HepG2 (cell line): ENCODE data around the gene ZMYND8. TPM values are rescaled to one million over a fixed set of nuclear protein-coding genes. Genes with fewer than 3 reads are reported as not detected.

Experiments
- CREB3 ChIP-seq: sonication (generic); formaldehyde crosslinking; IDR thresholded peaks from 2 replicates; pipeline ENCODE4 v1.5.0; 2020; ENCODE audit warnings: missing genetic modification reagents
- FLYWCH1 ChIP-seq: sonication (generic); formaldehyde crosslinking; IDR thresholded peaks from 2 replicates; pipeline ENCODE4 v1.8.1; 2023; ENCODE audit warnings: mild to moderate bottlenecking, missing genetic modification reagents
- FOXC1 ChIP-seq: sonication (generic); formaldehyde crosslinking; IDR thresholded peaks from 2 replicates; pipeline ENCODE4 v1.8.0; 2022; ENCODE audit warnings: mild to moderate bottlenecking, missing genetic modification reagents, borderline replicate concordance
- IKZF4 ChIP-seq: sonication (generic); formaldehyde crosslinking; IDR thresholded peaks from 2 replicates; pipeline ENCODE4 v1.5.1; 2020; ENCODE audit warnings: borderline replicate concordance, mild to moderate bottlenecking, low read depth, missing genetic modification reagents; ENCODE audit errors: not compliant biosample characterization
- IRF1 ChIP-seq: sonication (generic); formaldehyde crosslinking; IDR thresholded peaks from 2 replicates; pipeline ENCODE4 v1.4.0; 2020; ENCODE audit warnings: low read depth, mild to moderate bottlenecking, missing genetic modification reagents
- KAT7 ChIP-seq: IDR thresholded peaks from 2 replicates; pipeline ENCODE4 v1.6.1; 2018; ENCODE audit warnings: borderline replicate concordance, missing compliant biosample characterization
- KLF16 ChIP-seq, 2 experiments: sonication (generic) in 1 of 2; formaldehyde crosslinking in 1 of 2; IDR thresholded peaks; 2 replicates each; pipeline versions ENCODE4 v1.6.1 to v1.8.0; 2016 to 2023; ENCODE audit warnings: missing genetic modification reagents in 2 of 2, missing compliant biosample characterization in 1 of 2
- KMT2B ChIP-seq: IDR thresholded peaks from 2 replicates; pipeline ENCODE4 v1.6.1; 2016; ENCODE audit warnings: missing genetic modification reagents, missing compliant biosample characterization
- MBD4 ChIP-seq: IDR thresholded peaks from 2 replicates; pipeline ENCODE4 v1.6.1; 2012; ENCODE audit warnings: low read length, inconsistent platforms, borderline replicate concordance
- MZF1 ChIP-seq: sonication (generic); formaldehyde crosslinking; IDR thresholded peaks from 2 replicates; pipeline ENCODE4 v1.8.1; 2023; ENCODE audit warnings: mild to moderate bottlenecking, missing genetic modification reagents, borderline replicate concordance
- NCOA1 ChIP-seq: sonication (generic); formaldehyde crosslinking; IDR thresholded peaks from 2 replicates; pipeline ENCODE4 v1.9.0; 2021; ENCODE audit warnings: missing genetic modification reagents
- NR2F2 ChIP-seq: IDR thresholded peaks from 2 replicates; pipeline ENCODE4 v1.6.1; 2012; ENCODE audit warnings: low read depth, inconsistent platforms, borderline replicate concordance
- RORA ChIP-seq: sonication (generic); formaldehyde crosslinking; IDR thresholded peaks from 2 replicates; pipeline ENCODE4 v1.5.0; 2020; ENCODE audit warnings: mild to moderate bottlenecking, missing genetic modification reagents, moderate library complexity
- SCMH1 ChIP-seq: sonication (generic); formaldehyde crosslinking; IDR thresholded peaks from 2 replicates; pipeline ENCODE4 v1.9.0; 2021; ENCODE audit warnings: missing genetic modification reagents, mild to moderate bottlenecking, borderline replicate concordance
- SMARCC2 ChIP-seq: fragments of 450-650 bp; IDR thresholded peaks from 2 replicates; pipeline ENCODE4 v1.6.1; 2017; ENCODE audit warnings: antibody characterized with exemption, mild to moderate bottlenecking
- TEAD2 ChIP-seq: sonication (generic); formaldehyde crosslinking; IDR thresholded peaks from 2 replicates; pipeline ENCODE4 v1.9.0; 2021; ENCODE audit warnings: missing genetic modification reagents
- TMF1 ChIP-seq: sonication (generic); formaldehyde crosslinking; IDR thresholded peaks from 2 replicates; pipeline ENCODE4 v1.8.1; 2022; ENCODE audit warnings: low read depth, missing genetic modification reagents
- ZBTB42 ChIP-seq: sonication (generic); formaldehyde crosslinking; IDR thresholded peaks from 2 replicates; pipeline ENCODE4 v1.5.0; 2020; ENCODE audit warnings: mild to moderate bottlenecking, missing genetic modification reagents
- ZNF292 ChIP-seq: sonication (generic); formaldehyde crosslinking; IDR thresholded peaks from 2 replicates; pipeline ENCODE4 v1.8.1; 2022; ENCODE audit warnings: mild to moderate bottlenecking, low read depth, missing genetic modification reagents, borderline replicate concordance
- ZNF317 ChIP-seq: sonication (generic); formaldehyde crosslinking; IDR thresholded peaks from 2 replicates; pipeline ENCODE4 v1.5.0; 2020; ENCODE audit warnings: mild to moderate bottlenecking, missing genetic modification reagents
- ZNF33B ChIP-seq: sonication (generic); formaldehyde crosslinking; IDR thresholded peaks from 2 replicates; pipeline ENCODE4 v1.5.1; 2020; ENCODE audit warnings: mild to moderate bottlenecking, missing genetic modification reagents
- ZNF354B ChIP-seq: sonication (generic); formaldehyde crosslinking; IDR thresholded peaks from 2 replicates; pipeline ENCODE4 v1.8.0; 2022; ENCODE audit warnings: mild to moderate bottlenecking, missing genetic modification reagents
- ZNF441 ChIP-seq: sonication (generic); formaldehyde crosslinking; IDR thresholded peaks from 2 replicates; pipeline ENCODE4 v1.7.0; 2021; ENCODE audit warnings: missing genetic modification reagents, borderline replicate concordance
- ZNF496 ChIP-seq: sonication (generic); formaldehyde crosslinking; IDR thresholded peaks from 2 replicates; pipeline ENCODE4 v1.8.1; 2023; ENCODE audit warnings: mild to moderate bottlenecking, moderate library complexity, missing genetic modification reagents; ENCODE audit not compliant: insufficient replicate concordance
- ZNF574 ChIP-seq: sonication (generic); formaldehyde crosslinking; IDR thresholded peaks from 2 replicates; pipeline ENCODE4 v1.4.0; 2020; ENCODE audit warnings: missing genetic modification reagents
- ZNF691 ChIP-seq: sonication (generic); formaldehyde crosslinking; IDR thresholded peaks from 2 replicates; pipeline ENCODE4 v1.4.0; 2020; ENCODE audit warnings: missing genetic modification reagents, low read depth, mild to moderate bottlenecking, borderline replicate concordance
- polyA plus RNA-seq, 8 experiments: library from polyadenylated mRNA; depleted of rRNA in 3 of 8; stranded (reverse) in 7 of 8; unstranded in 1 of 8; fragments of >200 nt; fragmentation: Illumina TruSeq in 4 of 8; extraction: Trizol in 4 of 8; gene quantifications; 2 replicates each; pipeline versions ENCODE4 v1.2.1 to v1.2.3, GENCODE V29; 2011 to 2016; ENCODE audit warnings: low read depth in 4 of 8, missing spikeins in 1 of 8, mixed read lengths in 1 of 8; ENCODE audit not compliant: insufficient read depth in 1 of 8
- total RNA-seq, 5 experiments: library from RNA; depleted of rRNA; stranded (reverse); fragments of >200 nt; fragmentation: Illumina TruSeq; extraction: Trizol; gene quantifications; 2 replicates each; pipeline ENCODE4 v1.2.3, GENCODE V29; 2016; ENCODE audit warnings: low read depth in 1 of 5

ZMYND8 gene
- total and polyA plus RNA-seq, 2 of the 13 experiments (the other 11 are each of a cell fraction or from before 2014, with no cell fraction given) = 53.9 to 84.7 TPM

GRCh38 chr20:47318027-47318585 is 38.4 kb downstream of the ZMYND8 start (continued):
- TF ChIP-seq KLF16 (CRISPR knock-in tag; IDR thresholded peaks at IDR 0.05) (peak in 1 of 2 experiments; percentile 79; a peak in 1 of 4 replicates), ZNF691 (CRISPR knock-in tag) (peak; percentile 50; the same call in 1 of the 2 replicates), KMT2B (peak; percentile 44; the same call in 1 of the 2 replicates), ZNF33B (CRISPR knock-in tag) (peak; percentile 83; the same call in 1 of the 2 replicates), NCOA1 (no peak), ZNF441 (CRISPR knock-in tag) (peak; percentile 43; the same call in 1 of the 2 replicates), IKZF4 (no peak), NR2F2 (0 out of 2 replicates have a peak, but pooled peaks have one; percentile 61), ZNF317 (CRISPR knock-in tag) (0 out of 2 replicates have a peak, but pooled peaks have one; percentile 47), CREB3 (CRISPR knock-in tag) (0 out of 2 replicates have a peak, but pooled peaks have one; percentile 19), SMARCC2 (0 out of 2 replicates have a peak, but pooled peaks have one; percentile 10), SCMH1 (CRISPR knock-in tag) (no peak), ZNF496 (CRISPR knock-in tag) (no peak), ZNF354B (CRISPR knock-in tag) (no peak; the same call in 1 of the 2 replicates), TMF1 (CRISPR knock-in tag) (no peak), ZNF292 (CRISPR knock-in tag) (peak; percentile 85; the same call in 1 of the 2 replicates), TEAD2 (CRISPR knock-in tag) (no peak), ZBTB42 (CRISPR knock-in tag) (no peak), FOXC1 (CRISPR knock-in tag) (no peak), RORA (CRISPR knock-in tag) (no peak), MZF1 (no peak), ZNF574 (CRISPR knock-in tag) (peak; percentile 63), FLYWCH1 (CRISPR knock-in tag) (no peak), MBD4 (peak; percentile 52; the same call in 1 of the 2 replicates), IRF1 (no peak), KAT7 (CRISPR knock-in tag) (no peak)
